GM18868 (cell line): ENCODE measurements around the gene CD52.

Experiments used
- ATAC-seq: cut with Tn5 transposase; IDR thresholded peaks from one replicate; pipeline ENCODE4 v1.9.1; 2021; ENCODE audit warnings: mild to moderate bottlenecking, moderate library complexity; ENCODE audit not compliant: unreplicated experiment

The CD52 gene

DNA sequence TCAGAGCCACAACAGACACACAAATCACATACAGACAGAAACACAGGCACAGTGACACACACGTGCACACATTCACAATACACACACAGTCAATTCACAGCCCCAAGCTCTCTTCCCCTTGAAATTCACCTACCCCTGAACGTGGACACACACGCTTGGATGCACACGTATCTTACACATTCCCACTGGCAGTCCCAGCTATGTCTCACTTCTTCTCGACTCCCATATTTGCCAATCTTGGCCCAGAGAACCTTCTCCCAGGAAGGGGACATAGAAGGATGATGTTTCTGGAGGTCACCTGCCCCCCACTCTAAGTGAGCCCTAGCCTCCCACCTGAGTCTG is 34.6 kb downstream of the CD52 start:
- ATAC-seq = no peak

DNA sequence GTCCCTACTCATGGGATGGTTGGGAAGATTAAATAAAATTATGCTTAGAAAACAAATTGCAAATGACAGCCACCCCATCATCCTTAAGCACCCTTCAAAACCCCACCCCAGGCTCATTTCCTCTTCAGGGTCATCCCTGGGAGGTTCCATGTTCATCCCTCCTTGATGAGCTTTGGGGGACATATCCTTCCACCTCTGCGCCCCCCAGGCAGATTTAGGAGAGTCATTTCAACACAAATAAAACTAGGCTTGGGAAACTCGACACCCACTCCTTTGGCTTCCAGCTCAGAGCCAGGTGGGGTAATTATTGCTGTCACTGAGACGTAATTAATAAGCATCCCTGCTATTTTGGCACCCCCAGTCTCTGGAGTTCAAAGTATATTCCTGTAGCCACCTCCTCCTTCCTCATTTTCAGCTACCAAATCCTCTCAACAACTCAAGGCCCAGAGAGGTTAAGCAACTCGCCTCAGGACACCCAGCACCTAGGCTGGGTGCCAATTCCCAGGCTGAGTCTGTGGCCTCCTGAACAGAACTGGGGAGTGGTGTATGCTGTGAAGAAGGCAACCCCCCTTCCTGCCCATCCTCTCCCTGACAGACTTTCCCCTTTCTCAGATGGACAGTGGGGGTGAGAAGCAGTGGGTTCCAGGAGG is 35.6 kb downstream of the CD52 start:
- no peak for ATAC-seq

DNA sequence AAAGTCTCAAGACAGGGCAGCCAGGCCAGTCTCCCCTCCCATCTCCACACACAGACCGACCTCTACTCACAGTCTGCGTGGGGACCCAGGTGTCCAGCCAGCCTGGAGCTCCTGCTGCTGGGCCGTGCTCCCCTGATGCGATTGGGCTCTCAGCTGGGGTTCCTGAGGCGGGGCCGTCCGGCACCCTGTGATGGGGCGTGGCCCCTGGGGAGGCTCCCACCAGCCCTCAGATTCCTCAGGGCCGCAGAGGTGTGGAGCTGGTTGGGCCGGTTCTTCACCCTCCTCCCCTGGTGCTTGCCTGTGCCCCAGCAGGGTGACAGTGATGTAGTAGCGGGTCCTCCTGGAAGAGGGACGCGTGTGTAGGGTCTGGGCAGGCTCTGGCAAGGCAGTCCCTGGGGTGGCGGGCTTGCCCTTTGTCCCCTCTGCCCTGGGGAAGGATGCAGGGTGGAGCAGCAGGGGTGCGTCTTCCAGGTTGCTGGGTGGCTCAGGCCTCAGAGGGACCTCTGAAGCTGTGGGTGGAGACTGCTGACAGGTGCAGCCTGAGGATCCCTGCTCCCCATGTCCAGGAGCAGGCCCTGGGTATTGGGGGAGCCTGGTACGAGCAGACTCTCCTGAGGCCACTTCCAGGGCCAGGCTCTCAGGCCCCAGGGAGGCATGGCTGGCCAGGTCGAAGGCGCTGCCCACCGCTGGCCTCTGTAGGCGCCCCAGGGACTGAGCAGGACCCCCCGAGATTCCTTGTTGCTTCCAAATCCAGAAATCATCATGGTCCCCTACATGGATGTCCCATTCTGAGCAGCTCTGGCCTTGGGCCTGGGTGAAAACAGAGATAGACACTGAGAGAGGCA is 36.4 kb downstream of the CD52 start, which contains the start of gene CRYBG2:
Gene CRYBG2, minus strand, starts transcription at position 155 of the 845 bp plus-strand sequence. CDS start 7,473 bp downstream, outside the sequence.
- no peak for ATAC-seq

DNA sequence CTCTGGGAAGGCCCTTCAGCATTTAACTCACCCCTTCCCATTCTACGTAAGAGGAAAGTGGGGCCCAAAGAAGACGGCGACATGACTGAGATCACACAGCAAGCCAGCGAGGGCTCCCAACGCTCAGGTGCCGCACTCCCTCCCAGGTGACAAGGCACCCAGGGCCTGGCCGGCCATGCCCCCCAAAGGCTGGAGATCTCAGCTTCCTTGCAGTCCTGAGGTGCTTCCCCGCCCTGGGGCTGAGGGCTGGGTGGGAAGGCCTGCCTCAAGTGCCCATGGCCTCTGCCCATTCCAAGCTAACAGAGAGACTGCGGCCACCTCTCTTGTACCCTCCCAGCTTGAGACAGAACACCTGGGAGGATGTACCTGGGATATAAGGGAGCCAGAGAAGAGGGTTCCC is 37.2 kb downstream of the CD52 start:
- no peak for ATAC-seq

DNA sequence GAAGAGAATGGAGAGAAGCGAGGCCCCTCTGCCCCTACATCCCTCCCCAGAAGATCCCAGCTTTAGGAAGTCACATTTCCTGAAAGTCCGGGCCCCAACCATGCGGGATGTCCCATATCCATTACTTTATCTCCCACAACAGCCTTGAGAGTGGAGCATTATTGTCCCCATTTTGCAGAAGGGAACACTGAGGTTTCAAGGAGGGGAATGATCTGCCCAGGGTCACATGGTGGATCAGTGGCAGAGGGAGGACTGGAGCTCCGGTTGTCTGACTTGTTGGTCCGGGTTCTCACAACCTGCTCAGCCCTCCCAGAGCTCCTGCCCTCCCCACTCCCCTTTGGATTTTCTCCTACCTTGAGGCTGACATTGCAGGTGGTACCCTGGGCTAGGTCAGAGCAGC is 38.3 kb downstream of the CD52 start:
- no peak for ATAC-seq

DNA sequence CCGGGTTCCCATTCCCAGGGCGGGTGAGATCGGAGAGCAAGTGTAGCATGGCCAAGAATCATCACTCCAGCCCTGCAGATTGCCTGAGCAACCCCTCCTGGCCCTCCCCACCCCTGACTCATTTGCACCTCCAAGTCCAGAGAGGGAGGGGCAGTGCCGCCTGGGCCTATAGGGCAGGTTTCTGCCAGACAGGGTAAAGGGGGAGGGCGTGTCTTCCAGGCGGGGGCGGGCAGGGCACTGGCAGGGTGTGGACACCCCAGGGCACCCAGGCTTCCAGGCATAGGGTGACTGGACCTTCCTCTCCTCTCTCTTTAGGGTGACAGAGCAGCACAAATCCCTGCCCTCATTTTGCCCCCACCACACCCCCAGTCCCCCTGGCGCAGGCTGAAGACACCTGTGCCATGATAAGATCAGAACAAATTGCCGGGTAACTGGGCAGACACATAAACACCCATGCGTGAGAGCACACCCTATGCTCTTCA is 39.4 kb downstream of the CD52 start:
- ATAC-seq = no peak

DNA sequence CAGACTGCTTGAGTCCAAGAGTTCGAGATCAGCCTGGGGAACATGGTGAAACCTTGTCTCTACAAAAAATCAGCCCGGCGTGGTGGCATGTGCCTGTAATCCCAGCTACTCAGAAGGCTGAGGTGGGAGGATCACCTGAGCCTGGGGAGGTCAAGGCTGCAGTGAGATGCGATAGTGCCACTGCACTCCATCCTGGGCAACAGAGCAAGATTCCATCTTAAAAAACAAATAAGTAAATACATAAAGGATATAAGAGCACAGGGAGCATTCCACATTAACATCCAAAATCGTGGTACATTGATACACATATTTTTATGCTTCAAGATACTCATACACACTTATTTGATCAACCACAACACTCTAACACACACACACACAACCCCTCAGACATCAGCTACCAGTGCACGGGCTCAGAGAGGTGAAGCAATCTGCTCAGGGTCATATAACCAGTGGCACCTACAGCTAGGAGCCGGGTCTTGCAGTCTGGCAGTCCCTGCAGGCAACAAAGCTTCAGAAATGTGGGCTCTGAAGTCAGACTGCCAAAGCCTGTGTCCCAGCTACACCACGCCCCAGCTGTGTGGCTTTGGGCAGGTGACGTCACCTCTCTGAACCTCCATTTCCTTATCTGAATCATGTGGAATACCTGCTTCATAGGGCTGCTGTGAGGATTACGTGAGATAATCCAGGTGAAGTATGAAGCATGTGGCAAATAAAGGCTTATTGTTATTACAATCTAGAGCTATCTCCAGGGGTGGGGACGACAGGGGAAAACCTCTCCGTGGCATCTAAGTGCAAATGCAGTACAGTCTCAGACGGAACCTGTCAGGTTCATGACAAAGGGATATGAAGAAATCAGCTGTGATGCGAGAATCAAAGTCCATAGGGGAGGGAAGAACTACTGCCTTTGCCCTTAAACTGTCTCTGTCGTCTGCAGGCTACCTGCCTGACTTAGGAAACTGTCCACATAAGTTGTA is 40.9 kb downstream of the CD52 start:
- ATAC-seq = no peak

DNA sequence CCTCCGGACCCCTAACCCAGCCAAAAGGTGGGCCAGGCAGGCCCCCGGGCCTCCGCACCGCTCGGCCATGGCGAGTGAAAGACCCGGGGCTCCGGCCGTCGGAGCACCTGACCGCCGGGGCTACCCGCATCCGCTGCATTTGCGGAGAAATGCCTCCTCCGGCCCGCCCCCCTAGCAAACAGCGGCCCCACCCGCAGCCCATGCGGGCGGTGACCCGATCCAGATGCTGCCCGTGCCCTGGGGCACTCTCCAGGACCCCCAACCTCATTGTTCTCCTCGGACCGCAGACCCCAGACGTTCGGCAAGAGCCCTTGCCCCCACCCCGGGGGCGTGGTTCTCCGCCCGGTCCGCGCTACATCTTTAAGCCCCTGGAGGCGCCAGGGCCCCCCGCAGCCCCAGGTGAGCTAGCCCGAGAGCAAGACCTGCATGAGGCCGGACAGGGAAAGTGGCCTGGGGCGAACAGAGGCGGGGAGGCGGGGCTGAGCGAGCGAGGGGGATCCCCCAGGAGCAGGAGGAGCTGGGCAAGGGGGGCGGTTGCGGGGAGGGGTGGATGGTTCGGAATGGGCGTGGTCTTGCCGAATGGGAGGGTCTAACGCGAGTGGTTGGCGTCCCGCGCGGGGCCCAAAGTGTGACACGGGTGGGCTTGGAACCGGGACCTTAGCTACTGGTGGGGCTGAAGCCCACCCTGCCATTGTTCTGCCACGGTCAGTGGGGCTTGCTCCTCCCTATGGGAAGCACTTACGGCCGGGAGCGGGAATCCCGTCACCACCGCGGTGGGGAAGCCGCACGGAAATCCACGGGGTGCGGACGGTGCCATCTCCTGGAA is 42.4 kb downstream of the CD52 start:
- no peak for ATAC-seq

DNA sequence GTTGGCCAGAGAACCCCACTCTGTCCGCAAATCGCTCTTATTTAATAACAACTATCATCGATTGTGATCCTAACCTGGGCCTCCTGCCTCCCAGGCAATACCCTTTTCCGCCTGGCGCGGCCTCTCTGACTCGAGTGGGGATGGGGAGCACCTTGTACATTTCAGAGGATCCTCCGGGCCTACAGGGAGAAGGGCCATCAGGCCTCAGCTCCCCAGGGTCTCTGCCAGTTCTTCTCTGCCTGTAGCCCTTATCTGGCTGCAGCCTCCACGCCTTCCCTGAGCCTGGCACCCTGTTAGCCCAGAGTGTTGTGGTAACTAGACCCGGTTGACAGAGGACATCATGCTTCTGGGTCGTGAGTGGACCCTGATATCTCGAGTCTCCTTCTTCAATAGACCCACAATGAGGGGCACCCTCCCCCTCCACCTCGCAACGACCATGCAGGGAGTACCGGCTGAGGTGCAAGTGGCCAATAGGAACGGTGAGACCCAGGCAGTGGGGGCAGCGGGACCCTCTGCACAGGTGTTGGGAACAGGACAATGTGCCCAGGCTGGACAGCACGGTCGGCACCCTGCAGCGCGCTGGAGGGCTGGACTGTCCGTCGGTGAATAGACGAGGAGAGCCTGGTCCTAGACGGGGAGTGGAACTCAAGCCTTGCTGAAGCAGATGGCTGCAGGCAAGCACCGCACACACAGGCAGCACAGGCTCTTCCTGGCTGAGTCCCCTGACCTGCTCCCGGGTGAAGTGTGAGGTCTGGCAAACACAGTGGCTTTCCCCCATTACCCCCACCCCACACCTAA is 43.2 kb downstream of the CD52 start:
- no peak for ATAC-seq

DNA sequence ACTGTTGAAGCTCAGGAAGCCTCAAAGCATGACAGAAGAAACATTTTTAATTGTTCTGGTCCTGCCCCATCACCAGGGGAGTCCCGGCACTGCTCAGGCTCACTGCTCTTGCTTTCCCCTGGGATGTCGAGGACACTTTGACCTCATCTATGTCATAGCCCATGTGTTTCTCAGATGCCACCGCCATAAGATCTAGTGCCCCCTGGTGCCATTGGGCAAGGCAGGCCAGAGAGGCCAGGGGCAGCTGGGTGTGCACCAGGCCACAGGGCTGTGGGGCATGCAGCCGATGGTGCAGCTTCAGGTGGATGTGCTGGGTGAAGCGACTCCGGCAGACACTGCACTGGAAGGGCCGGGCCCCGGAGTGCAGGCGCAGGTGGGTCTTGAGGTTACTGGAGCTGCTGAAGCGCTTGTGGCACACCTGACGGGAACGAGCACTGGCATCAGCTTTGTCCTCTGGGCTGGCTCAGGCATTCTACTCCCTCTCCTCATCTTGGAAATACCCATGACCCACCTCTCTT is 43.9 kb downstream of the CD52 start:
- ATAC-seq = no peak

DNA sequence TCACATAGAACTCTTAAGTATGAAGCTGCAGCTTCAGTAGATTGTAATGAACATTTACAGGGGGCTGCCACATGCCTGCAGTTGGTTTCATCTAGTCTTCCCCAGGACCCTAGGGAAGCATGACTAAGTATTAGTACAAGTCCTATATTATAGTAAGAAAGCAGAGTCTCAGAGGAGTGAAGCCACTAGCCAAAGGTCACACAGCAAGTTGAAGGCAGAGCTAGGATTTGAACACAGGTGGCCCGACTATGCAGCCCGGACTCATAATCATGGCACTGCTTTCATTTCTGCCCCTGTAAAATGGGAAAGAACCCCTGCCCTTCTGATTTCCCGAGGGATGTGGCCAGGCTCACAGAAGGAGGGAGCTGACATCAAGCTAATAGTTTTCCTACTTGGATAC is 44.6 kb downstream of the CD52 start:
- ATAC-seq = no peak

DNA sequence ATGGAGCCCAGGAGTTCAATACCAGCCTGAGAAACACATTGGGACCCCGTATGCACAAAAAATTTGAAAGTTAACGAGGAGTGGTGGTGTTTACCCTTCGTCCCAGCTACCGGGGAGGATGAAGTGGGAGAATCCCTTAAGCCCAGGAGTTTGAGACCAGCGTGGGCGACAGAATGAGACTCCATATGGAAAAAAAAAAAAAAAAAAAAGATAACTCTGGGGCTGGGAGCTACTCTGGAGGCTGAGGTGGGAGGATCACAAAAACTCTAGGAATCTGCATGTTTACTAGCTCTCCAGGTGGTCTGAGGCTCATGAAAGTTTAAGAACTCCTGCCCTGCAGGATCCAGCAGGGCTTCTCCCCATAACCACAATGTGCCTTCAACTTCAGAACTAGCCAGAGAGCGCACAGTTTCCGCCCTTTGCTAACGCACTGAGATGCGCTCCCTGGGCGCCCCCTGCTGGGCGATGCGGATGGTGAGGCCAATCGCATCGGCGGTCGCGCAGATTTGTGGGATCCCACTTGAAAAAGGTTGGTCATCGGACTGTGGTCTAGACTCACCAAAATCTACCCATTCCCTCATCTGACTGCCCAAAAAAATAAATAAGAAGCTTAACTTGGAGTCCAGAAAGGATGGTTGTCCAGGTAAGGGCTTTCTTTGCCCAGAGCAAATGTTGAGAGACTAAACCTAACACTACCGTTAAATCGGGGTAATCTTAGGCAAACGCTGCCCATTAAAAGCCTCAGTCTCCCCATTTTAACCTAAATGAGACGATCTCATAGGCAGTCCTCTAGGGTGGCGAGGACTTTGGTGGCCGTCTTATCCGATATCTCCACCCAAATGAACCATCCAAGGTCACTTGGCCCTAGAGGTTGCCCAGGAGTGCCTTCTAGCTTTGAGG is 46.0 kb downstream of the CD52 start:
- ATAC-seq = no peak

DNA sequence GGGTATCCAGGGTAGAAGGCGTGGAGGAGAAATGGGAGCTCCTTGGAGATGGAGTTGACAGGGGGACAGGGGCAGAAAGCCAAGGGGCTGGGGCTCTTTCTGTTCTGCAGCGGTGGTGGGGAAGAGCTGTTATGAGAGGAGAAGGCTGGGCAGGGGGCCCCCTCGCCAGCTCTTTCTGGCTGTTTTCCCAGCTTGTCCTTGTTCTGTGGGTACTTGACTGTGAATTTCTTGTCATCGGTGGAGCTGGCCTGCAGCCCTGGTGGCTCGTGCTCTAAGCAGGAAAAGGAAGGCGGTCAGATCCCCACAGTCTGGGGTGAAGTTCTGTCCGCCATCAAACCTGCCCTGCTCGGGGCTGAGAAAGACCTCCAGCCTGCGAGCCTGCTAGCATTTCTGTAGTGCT is 47.2 kb downstream of the CD52 start:
- no peak for ATAC-seq

DNA sequence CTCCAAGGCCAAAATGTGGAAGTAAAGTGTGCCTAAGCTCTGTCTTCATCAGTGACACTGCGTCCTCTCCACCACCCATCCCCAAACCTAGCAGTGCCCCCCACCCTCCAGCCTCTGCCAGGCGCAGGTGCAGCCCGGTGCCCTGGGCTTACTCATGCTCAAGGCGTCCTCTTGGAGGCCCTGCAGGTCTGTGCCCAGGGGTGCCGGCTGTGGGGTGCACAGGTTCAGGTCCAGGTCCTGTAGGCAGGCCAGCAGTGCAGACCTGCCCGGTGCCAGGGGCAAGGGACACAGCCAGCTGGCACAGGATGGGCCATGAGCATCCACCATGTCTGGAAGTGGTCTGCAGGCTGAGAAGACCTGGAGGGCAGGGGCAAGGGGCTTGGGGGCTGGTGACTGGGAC is 49.7 kb downstream of the CD52 start:
- ATAC-seq = no peak

DNA sequence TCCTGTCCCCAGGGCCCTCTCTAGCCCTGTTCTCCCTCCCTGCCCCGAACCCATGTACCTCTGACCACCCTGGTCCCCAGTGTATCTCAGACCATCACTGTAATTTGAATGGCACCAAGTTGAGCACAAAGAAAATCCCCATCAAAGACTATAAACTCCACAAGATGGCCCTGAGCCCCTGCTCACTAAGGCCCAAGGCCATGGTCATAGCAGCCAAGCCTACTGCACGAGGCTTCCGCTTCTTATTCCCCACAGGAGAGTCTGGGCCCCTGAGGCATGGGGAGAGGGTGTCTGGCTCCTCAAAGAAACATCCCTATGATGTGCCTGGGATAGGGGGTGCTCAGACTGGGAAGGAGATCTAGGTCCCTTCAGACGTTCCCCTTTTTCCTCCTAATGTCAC is 50.2 kb downstream of the CD52 start:
- ATAC-seq = no peak

DNA sequence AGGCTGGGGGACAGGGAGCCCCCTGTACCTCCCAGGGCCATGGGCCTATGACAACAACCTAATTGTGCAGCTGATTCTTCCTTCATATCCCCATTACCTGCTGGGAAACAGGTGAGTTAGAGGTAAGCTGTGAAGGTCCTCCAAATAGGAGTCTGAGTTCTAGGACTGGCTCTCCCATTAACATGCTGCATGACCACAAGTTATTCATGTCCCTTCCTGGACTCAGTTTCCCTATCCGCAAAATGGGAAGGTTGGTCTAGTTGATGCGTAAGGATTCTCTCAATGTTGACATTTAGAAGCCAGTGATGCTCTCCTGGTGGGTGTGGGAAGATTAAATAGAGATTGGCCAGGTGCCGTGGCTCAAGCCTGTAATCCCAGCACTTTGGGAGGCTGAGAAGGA is 50.7 kb downstream of the CD52 start:
- ATAC-seq = no peak
